ENCODE measurements around the gene ANKRD49.
"Not testable (repeated sequence)": the region's sequence is repeated elsewhere in the genome, so short reads cannot be mapped to it uniquely, and the experiment has no call there.

The ANKRD49 gene

GRCh38 chr11:94493281-94494125 is at the start of gene ANKRD49, which contains the start of gene MRE11:
Gene ANKRD49 (plus strand): TSS chr11:94493984. CDS start chr11:94496694, 2,710 bp downstream.
Gene MRE11 (minus strand): TSS chr11:94493844. CDS start chr11:94492801, 1,043 bp downstream.
- peak; percentile 98 for DNase-seq

GRCh38 chr11:94445641-94446040 is 48.1 kb upstream of the ANKRD49 start:
- DNase-seq = no peak

- DNase-seq = no peak
Observed at GRCh38 chr11:94447149-94447548, 46.6 kb upstream of the ANKRD49 start.

- DNase-seq = no peak
Observed at GRCh38 chr11:94449029-94449428, 44.8 kb upstream of the ANKRD49 start.

GRCh38 chr11:94449437-94449836 is 44.3 kb upstream of the ANKRD49 start:
- peak; percentile 67 for DNase-seq

GRCh38 chr11:94450048-94450447 is 43.7 kb upstream of the ANKRD49 start:
- DNase-seq = peak; percentile 12

- no peak for DNase-seq
Observed at GRCh38 chr11:94452988-94453387, 40.8 kb upstream of the ANKRD49 start.

- no peak for DNase-seq
Observed at GRCh38 chr11:94454301-94454700, 39.5 kb upstream of the ANKRD49 start.

GRCh38 chr11:94455861-94456260 is 37.9 kb upstream of the ANKRD49 start:
- DNase-seq = no peak

GRCh38 chr11:94457118-94458029 is 36.4 kb upstream of the ANKRD49 start:
- DNase-seq = no peak

- no peak for DNase-seq
Observed at GRCh38 chr11:94459576-94459975, 34.2 kb upstream of the ANKRD49 start.

- no peak for DNase-seq
Observed at GRCh38 chr11:94469416-94469815, 24.4 kb upstream of the ANKRD49 start.

GRCh38 chr11:94472916-94473799 is 20.6 kb upstream of the ANKRD49 start:
- DNase-seq = no peak

- DNase-seq = no peak
Observed at GRCh38 chr11:94477624-94478023, 16.2 kb upstream of the ANKRD49 start.

GRCh38 chr11:94481342-94481741 is 12.4 kb upstream of the ANKRD49 start:
- no peak for DNase-seq

- no peak for DNase-seq
Observed at GRCh38 chr11:94486068-94486467, 7.7 kb upstream of the ANKRD49 start.

- no peak for DNase-seq
Observed at GRCh38 chr11:94494126-94494680, 419 bp downstream of the ANKRD49 start.

- no peak for DNase-seq
Observed at GRCh38 chr11:94500181-94500580, 6.4 kb downstream of the ANKRD49 start.

GRCh38 chr11:94501522-94501921 is 7.7 kb downstream of the ANKRD49 start:
- DNase-seq = no peak

- peak; percentile 64 for DNase-seq
Observed at GRCh38 chr11:94504689-94505293, 11.0 kb downstream of the ANKRD49 start.

GRCh38 chr11:94506513-94506912 is 12.7 kb downstream of the ANKRD49 start:
- not testable (repeated sequence) for DNase-seq

- DNase-seq = no peak
Observed at GRCh38 chr11:94507485-94507884, 13.7 kb downstream of the ANKRD49 start.

Data from EL (cell line).